ENCODE measurements around the gene ACY1. TPM values are rescaled to one million over a fixed set of nuclear protein-coding genes. Genes with fewer than 3 reads are reported as not detected.
"Not testable (repeated sequence)": the region's sequence is repeated elsewhere in the genome, so short reads cannot be mapped to it uniquely, and the experiment has no call there.

Gene ACY1
- total and polyA plus RNA-seq, 12 donors = 18.7 to 45.6 (median 25.0) TPM

DNA sequence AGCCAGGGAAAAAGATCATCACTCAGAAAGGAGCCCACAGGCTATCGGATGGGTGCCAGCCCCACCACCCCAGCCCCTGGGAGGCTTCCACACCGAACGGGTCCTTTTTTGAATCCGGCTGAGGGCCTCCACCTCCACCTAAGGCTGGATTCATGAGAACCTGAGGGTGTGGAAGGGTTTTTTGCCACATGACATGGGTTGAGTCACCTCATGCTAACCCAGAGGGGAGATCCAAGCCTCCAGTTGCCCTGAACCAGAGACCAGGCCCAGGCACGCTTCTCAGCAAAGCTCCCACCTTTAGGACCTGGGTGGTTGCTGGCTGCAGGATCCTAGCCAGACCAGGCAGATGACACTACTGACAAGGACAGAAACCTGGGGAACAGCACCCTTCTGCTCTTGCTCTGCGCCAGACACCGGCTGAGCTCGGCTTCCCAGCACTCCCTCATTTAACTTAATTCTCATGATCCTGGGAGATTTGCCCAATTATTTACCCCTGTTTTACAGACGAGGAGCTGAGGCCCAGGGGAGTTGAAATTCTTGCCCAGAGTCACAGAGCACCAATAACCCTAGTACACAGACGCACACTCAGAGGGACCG lies 47.5 kb downstream of the ACY1 start:
- ATAC-seq (no peak), DNase-seq (no peak)
- whole genome bisulfite sequencing, 2 donors = 86 to 89% methylated on average over 11 of the region's 11 CpGs
- intact Hi-C loops (cut with DNase I) = no loop called here
- no peaks in the 10 kb centered on the region for H3K9me3 ChIP-seq
- H3K4me3 ChIP-seq = no peak overlapping the region
- H3K36me3 ChIP-seq = no peaks in the 10 kb centered on the region
- TF ChIP-seq, protein P1, sequence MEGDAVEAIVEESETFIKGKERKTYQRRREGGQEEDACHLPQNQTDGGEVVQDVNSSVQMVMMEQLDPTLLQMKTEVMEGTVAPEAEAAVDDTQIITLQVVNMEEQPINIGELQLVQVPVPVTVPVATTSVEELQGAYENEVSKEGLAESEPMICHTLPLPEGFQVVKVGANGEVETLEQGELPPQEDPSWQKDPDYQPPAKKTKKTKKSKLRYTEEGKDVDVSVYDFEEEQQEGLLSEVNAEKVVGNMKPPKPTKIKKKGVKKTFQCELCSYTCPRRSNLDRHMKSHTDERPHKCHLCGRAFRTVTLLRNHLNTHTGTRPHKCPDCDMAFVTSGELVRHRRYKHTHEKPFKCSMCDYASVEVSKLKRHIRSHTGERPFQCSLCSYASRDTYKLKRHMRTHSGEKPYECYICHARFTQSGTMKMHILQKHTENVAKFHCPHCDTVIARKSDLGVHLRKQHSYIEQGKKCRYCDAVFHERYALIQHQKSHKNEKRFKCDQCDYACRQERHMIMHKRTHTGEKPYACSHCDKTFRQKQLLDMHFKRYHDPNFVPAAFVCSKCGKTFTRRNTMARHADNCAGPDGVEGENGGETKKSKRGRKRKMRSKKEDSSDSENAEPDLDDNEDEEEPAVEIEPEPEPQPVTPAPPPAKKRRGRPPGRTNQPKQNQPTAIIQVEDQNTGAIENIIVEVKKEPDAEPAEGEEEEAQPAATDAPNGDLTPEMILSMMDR (IDR thresholded peaks at IDR 0.05) = no peak
- H3K4me1 ChIP-seq = peaks cover 0 to 42% (median 23%) of the 10 kb centered on the region in 9 donors
- no peaks in the 10 kb centered on the region for H3K27me3 ChIP-seq
- H3K27ac ChIP-seq = no peak overlapping the region

DNA sequence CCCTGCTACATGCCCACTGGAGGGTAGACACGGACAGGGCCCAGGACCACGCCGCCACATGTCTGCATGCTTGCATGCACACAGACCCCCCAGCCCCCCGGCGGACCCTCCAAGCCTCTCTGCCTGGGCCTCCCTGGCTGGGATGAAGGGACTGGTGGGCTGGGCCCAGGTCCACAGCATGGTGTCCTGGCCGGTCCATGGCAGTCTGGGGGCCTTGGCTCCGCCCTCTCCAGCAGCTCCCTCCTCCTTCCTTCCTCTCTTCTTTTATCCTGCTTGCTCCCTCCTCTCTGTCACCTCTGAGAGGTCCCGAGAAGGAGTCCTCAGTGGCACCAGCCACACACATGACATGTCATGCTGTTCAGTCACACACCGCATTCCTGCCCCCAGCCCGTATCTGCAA lies 48.6 kb downstream of the ACY1 start:
- no peak for ATAC-seq
- 90 to 91% methylated on average over 9 to 10 of the region's 10 CpGs for WGBS, 2 donors
- Histone ChIP-seq H3K9me3 (no peaks in the 10 kb centered on the region), H3K27ac (peak overlapping the region in 1 of 10 donors; percentile 12), H3K4me1 (peaks cover 0 to 34% (median 16%) of the 10 kb centered on the region in 9 donors), H3K36me3 (no peaks in the 10 kb centered on the region), H3K4me3 (no peak overlapping the region), H3K27me3 (no peaks in the 10 kb centered on the region)
- TF ChIP-seq, protein P1 (IDR thresholded peaks at IDR 0.05) = no peak
- DNase-seq = no peak
- intact Hi-C loops (cut with DNase I) = no loop called here

- ATAC-seq = peak in 2 of 8 donors; percentile 3
- intact Hi-C loops (cut with DNase I) = no loop called here
- WGBS, 2 donors = 75 to 78% methylated on average over 11 of the region's 11 CpGs
These were observed 49.5 kb downstream of the ACY1 start for GRCh38 chr3:52032702-52033408.

GRCh38 chr3:52033748-52034147 lies 50.4 kb downstream of the ACY1 start:
- H3K9me3 ChIP-seq; H3K27me3 ChIP-seq; intact Hi-C loops (cut with DNase I); DNase-seq; H3K27ac ChIP-seq; H3K36me3 ChIP-seq; H3K4me3 ChIP-seq; ATAC-seq: not testable (repeated sequence)
- 96 to 97% methylated on average over 6 of the region's 6 CpGs for whole genome bisulfite sequencing, 2 donors
- peaks cover 0 to 24% (median 10%) of the 10 kb centered on the region in 9 donors for H3K4me1 ChIP-seq

More at GRCh38 chr3:52032702-52033408, 49.5 kb downstream of the ACY1 start:
- no peaks in the 10 kb centered on the region for H3K9me3 ChIP-seq
- H3K27me3 ChIP-seq = no peaks in the 10 kb centered on the region
- DNase-seq = no peak
- no peak overlapping the region for H3K4me3 ChIP-seq
- H3K27ac ChIP-seq = peak overlapping the region in 2 of 10 donors; percentile 12 to 14
- H3K4me1 ChIP-seq = peaks cover 0 to 30% (median 16%) of the 10 kb centered on the region in 9 donors
- H3K36me3 ChIP-seq = no peaks in the 10 kb centered on the region
- TF ChIP-seq, protein P1 (IDR thresholded peaks at IDR 0.05) = no peak

DNA sequence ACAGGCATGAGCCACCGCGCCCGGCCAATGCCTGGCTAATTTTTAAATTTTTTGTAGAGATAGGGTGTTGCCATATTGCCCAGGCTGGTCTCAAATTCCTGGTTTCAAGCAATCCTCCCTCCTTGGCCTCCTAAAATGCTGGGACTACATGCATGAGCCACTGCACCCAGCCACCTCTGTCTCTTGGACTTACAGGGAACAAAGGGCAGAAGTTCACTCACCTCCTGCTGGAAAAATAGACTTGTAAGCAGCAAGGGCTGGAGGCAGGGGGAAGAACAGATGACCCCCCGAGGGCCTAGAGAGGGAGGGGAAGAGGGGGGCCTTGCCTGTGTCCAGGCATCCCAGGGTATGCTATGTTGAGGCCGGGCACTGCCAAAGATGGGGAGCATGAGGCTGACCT lies 50.9 kb downstream of the ACY1 start:
- peaks cover 0 to 24% (median 7%) of the 10 kb centered on the region in 9 donors for H3K4me1 ChIP-seq
- ATAC-seq (no peak), DNase-seq (peak in 1 of 2 donors; percentile 1)
- H3K36me3 ChIP-seq = no peaks in the 10 kb centered on the region
- TF ChIP-seq, protein P1 (IDR thresholded peaks at IDR 0.05) = no peak
- WGBS, 2 donors = 93 to 95% methylated on average over 5 of the region's 5 CpGs
- intact Hi-C loops (cut with DNase I) = no loop called here
- no peaks in the 10 kb centered on the region for H3K9me3 ChIP-seq
- no peak overlapping the region for H3K4me3 ChIP-seq
- no peak overlapping the region for H3K27ac ChIP-seq
- no peaks in the 10 kb centered on the region for H3K27me3 ChIP-seq
